GM23338 (cell line): ENCODE measurements around the gene MRE11. TPM values are rescaled to one million over a fixed set of nuclear protein-coding genes. Genes with fewer than 3 reads are reported as not detected.

Source experiments
- ATAC-seq: fragments of 200-7000 bp; cut with Tn5 transposase; 3 replicates; pipeline ENCODE4 v1.9.1; 2020
- DNase-seq: peaks from one replicate; pipeline ENCODE4 v3.0.0-alpha.2; 2015; ENCODE audit warnings: low spot score
- H2AFZ ChIP-seq: fragments of 200-600 bp; sonication (generic); 2 replicates; pipeline ENCODE4 v1.8.0; 2016; ENCODE audit warnings: antibody characterized with exemption, mild to moderate bottlenecking, moderate library complexity
- H3F3A ChIP-seq: fragments of 200-600 bp; sonication (generic); replicated peaks from 2 replicates; pipeline ENCODE4 v1.8.0; 2017; ENCODE audit warnings: antibody characterized with exemption, mixed run types, low read depth
- H3K27ac ChIP-seq: fragments of 200-600 bp; sonication (generic); 2 replicates; pipeline ENCODE4 v1.6.1; 2016; ENCODE audit warnings: low read depth
- H3K27me3 ChIP-seq: fragments of 200-600 bp; sonication (generic); 2 replicates; pipeline ENCODE4 v1.8.0; 2016; ENCODE audit warnings: mild to moderate bottlenecking, mixed run types, moderate library complexity; ENCODE audit not compliant: insufficient read depth
- H3K36me3 ChIP-seq: fragments of 200-600 bp; sonication (generic); 2 replicates; pipeline ENCODE4 v1.8.0; 2016; ENCODE audit warnings: mild to moderate bottlenecking; ENCODE audit not compliant: insufficient read depth
- H3K4me1 ChIP-seq: fragments of 200-600 bp; sonication (generic); 2 replicates; pipeline ENCODE4 v1.8.0; 2016; ENCODE audit warnings: mild to moderate bottlenecking, moderate library complexity; ENCODE audit not compliant: insufficient read depth
- H3K4me2 ChIP-seq: fragments of 200-600 bp; sonication (generic); 2 replicates; pipeline ENCODE4 v1.7.1; 2017; ENCODE audit warnings: mixed run types
- H3K4me3 ChIP-seq: fragments of 200-600 bp; sonication (generic); 2 replicates; pipeline ENCODE4 v1.6.1; 2016; ENCODE audit warnings: mixed run types
- H3K79me2 ChIP-seq: fragments of 200-600 bp; sonication (generic); replicated peaks from 2 replicates; pipeline ENCODE4 v1.8.0; 2017; ENCODE audit warnings: mild to moderate bottlenecking; ENCODE audit not compliant: insufficient read depth
- H3K9me2 ChIP-seq: fragments of 200-600 bp; sonication (generic); 2 replicates; pipeline ENCODE4 v1.8.0; 2017; ENCODE audit not compliant: insufficient read depth
- H4K20me1 ChIP-seq: fragments of 200-600 bp; sonication (generic); replicated peaks from 2 replicates; pipeline ENCODE4 v1.8.0; 2017; ENCODE audit warnings: mild to moderate bottlenecking; ENCODE audit not compliant: insufficient read depth
- H3K27ac Mint-ChIP-seq: 2 replicates; pipeline ENCODE4 v1.8.0; 2020; ENCODE audit warnings: inconsistent platforms, mild to moderate bottlenecking, moderate library complexity, mixed read lengths
- H3K27me3 Mint-ChIP-seq: 3 replicates; pipeline ENCODE4 v1.8.0; 2022; ENCODE audit warnings: low read depth, mild to moderate bottlenecking, moderate library complexity, mixed read lengths, inconsistent platforms; ENCODE audit not compliant: insufficient read depth, poor library complexity
- H3K36me3 Mint-ChIP-seq: 3 replicates; pipeline ENCODE4 v1.8.0; 2021; ENCODE audit warnings: low read depth, mild to moderate bottlenecking, inconsistent platforms, moderate library complexity, mixed read lengths
- H3K4me1 Mint-ChIP-seq: 3 replicates; pipeline ENCODE4 v1.8.0; 2020; ENCODE audit warnings: mild to moderate bottlenecking, inconsistent platforms, mixed read lengths
- H3K4me3 Mint-ChIP-seq: 3 replicates; pipeline ENCODE4 v1.8.0; 2021; ENCODE audit warnings: moderate library complexity, mild to moderate bottlenecking, inconsistent platforms, mixed read lengths
- H3K9me3 Mint-ChIP-seq: 3 replicates; pipeline ENCODE4 v1.8.0; 2020; ENCODE audit warnings: moderate library complexity, mild to moderate bottlenecking, inconsistent platforms, mixed read lengths
- CREB1 ChIP-seq: fragments of 250-450 bp; sonication (Bioruptor Pico); IDR thresholded peaks from 2 replicates; pipeline ENCODE4 v1.5.0; 2020; ENCODE audit warnings: low read depth, mild to moderate bottlenecking, moderate library complexity
- EZH2phosphoT487 ChIP-seq: fragments of 200-600 bp; sonication (generic); IDR thresholded peaks from one replicate; pipeline ENCODE4 v1.8.1; 2018; ENCODE audit warnings: antibody characterized with exemption; ENCODE audit not compliant: unreplicated experiment
- JUNB ChIP-seq: IDR thresholded peaks from one replicate; pipeline ENCODE4 v1.6.1; 2016; ENCODE audit warnings: antibody characterized with exemption; ENCODE audit not compliant: unreplicated experiment
- NANOG ChIP-seq: IDR thresholded peaks from 2 replicates; pipeline ENCODE4 v1.6.1; 2016; ENCODE audit warnings: antibody characterized with exemption, borderline replicate concordance
- POLR2AphosphoS5 ChIP-seq: IDR thresholded peaks from 2 replicates; pipeline ENCODE4 v1.6.1; 2016; ENCODE audit warnings: antibody characterized with exemption, low read depth
- STAT1 ChIP-seq: IDR thresholded peaks from one replicate; pipeline ENCODE4 v1.6.1; 2016; ENCODE audit warnings: antibody characterized with exemption; ENCODE audit not compliant: unreplicated experiment
- ZNF114 ChIP-seq: fragments of 250-450 bp; sonication (Bioruptor Pico); IDR thresholded peaks from 2 replicates; pipeline ENCODE4 v1.5.0; 2020; ENCODE audit warnings: mild to moderate bottlenecking, moderate library complexity
- ZNF331 ChIP-seq: fragments of 250-450 bp; sonication (Bioruptor Pico); IDR thresholded peaks from 2 replicates; pipeline ENCODE4 v1.5.0; 2020; ENCODE audit warnings: low read depth, mild to moderate bottlenecking, moderate library complexity
- long read RNA-seq: library from polyadenylated mRNA; unstranded; transcript quantifications from one replicate; pipeline ENCODE4 v2.0.0, GENCODE V29; 2020; ENCODE audit not compliant: unreplicated experiment
- polyA plus RNA-seq: library from polyadenylated mRNA; unstranded; fragments of >200 nt; fragmentation: Nextera tagmentation; extraction: Ambion mirVana; gene quantifications from 2 replicates; pipeline ENCODE4 v1.2.1, GENCODE V29; 2016
- total RNA-seq: library from RNA; depleted of rRNA; stranded (reverse); fragments of >200 nt; shearing (Covaris generic); gene quantifications from 2 replicates; pipeline ENCODE4 v1.2.3, GENCODE V29; 2014; rRNA removed
- TF ChIP-seq, protein P1 (sequence below), 2 experiments: fragments of 200-600 bp in 1 of 2; sonication (generic) in 1 of 2; conservative IDR thresholded peaks; 2 replicates each; pipeline versions ENCODE4 v1.5.1 to v1.6.1; 2016 to 2017; ENCODE audit warnings: antibody characterized with exemption in 2 of 2, low read depth in 2 of 2, mild to moderate bottlenecking in 2 of 2, moderate library complexity in 1 of 2
- TF ChIP-seq, protein P2 (sequence below): fragments of 250-450 bp; sonication (Bioruptor Pico); IDR thresholded peaks from 2 replicates; pipeline ENCODE4 v1.5.0; 2020; ENCODE audit warnings: mild to moderate bottlenecking, moderate library complexity
- TF ChIP-seq, protein P3 (sequence below): IDR thresholded peaks from 2 replicates; pipeline ENCODE4 v1.6.1; 2016; ENCODE audit warnings: antibody characterized with exemption

The MRE11 gene
- total RNA-seq (36.5 and 38.5 TPM in 2 replicates), polyA plus RNA-seq (17.3 and 23.3 TPM in 2 replicates)
- long read RNA-seq, full-length matches to known transcripts, result 2 of 18 reads
- long read RNA-seq, partial matches to known transcripts, result 12 of 18 reads
- long read RNA-seq, other reads (novel, unspliced or antisense), result 4 of 18 reads

DNA sequence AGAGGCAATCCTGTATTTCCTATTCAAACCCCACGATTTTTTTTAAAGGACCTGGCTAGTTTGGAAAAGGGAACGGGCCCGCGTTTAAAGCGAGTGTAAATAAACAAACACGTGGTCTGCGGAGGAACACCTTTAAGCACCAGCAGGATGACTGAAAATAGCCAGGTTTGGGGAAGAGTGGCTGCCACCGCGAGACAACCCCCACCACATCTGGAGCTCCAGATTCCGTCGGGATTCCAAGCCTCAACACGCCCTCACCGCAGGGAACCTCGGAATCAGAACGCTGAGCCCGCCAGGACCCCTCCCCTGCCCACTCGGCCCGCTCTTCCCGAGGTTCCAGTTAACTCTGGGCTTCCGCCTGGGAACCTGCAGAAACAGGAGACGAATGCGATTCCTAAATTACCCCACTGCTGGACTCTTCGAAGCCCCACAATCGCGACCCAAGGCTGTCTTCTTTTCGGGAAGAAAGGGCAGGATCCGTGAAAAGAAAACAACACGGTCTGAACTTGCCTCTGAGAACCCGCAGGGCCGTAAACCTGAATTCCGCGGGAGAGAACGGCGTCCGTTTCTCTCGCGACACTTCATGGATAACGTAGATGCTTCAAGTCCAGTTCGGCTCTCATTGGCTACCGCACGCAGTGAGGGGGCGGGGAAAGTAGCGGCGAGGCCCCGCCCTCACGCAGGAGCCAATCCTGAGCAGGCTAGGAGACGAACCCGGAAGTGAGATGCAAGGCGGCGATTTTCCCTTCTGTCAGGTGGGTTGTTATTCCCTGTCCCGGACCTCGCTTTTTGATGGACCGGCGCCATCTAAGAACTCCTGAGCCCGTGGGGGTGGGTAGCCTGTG is at the start of gene MRE11, which contains the start of gene ANKRD49:
TSS of gene MRE11 (minus strand) at position 564 of the 845 bp plus-strand sequence. CDS start 1,043 bp downstream, outside the sequence.
TSS of gene ANKRD49 (plus strand) at position 704 of the 845 bp plus-strand sequence. CDS start 2,710 bp downstream, outside the sequence.
- Mint-ChIP-seq H3K9me3 (no peaks in the 10 kb centered on the region), H3K4me1 (peaks cover 9% of the 10 kb centered on the region; the same call in 1 of the 3 replicates), H3K27me3 (no peaks in the 10 kb centered on the region), H3K4me3 (peak within 1 kb of the TSS; percentile 98), H3K36me3 (peaks cover 22% of the 10 kb centered on the region), H3K27ac (peak within 1 kb of the TSS; percentile 100)
- H3K4me2 ChIP-seq, result peak within 1 kb of the TSS; percentile 85
- H3K4me1 ChIP-seq, result peaks cover 12% of the 10 kb centered on the region; the same call in 1 of the 2 replicates
- H3F3A ChIP-seq, result no peaks in the 10 kb centered on the region
- no peaks in the 10 kb centered on the region for H4K20me1 ChIP-seq
- H3K36me3 ChIP-seq, result peaks cover 6% of the 10 kb centered on the region; the same call in 1 of the 2 replicates
- peak within 1 kb of the TSS; percentile 97 for H3K27ac ChIP-seq
- peak; percentile 99 for DNase-seq
- H3K9me2 ChIP-seq, result no peaks in the 10 kb centered on the region
- H3K27me3 ChIP-seq, result no peaks in the 10 kb centered on the region
- H3K4me3 ChIP-seq, result peak within 1 kb of the TSS; percentile 61
- ATAC-seq, result peak; percentile 96
- peak within 1 kb of the TSS; percentile 3; the same call in 1 of the 2 replicates for H2AFZ ChIP-seq
- H3K79me2 ChIP-seq, result peaks cover 27% of the 10 kb centered on the region
- TF ChIP-seq POLR2AphosphoS5, result peak; percentile 72
- no peak for TF ChIP-seq JUNB
- TF ChIP-seq STAT1, result no peak
- TF ChIP-seq, protein P1, sequence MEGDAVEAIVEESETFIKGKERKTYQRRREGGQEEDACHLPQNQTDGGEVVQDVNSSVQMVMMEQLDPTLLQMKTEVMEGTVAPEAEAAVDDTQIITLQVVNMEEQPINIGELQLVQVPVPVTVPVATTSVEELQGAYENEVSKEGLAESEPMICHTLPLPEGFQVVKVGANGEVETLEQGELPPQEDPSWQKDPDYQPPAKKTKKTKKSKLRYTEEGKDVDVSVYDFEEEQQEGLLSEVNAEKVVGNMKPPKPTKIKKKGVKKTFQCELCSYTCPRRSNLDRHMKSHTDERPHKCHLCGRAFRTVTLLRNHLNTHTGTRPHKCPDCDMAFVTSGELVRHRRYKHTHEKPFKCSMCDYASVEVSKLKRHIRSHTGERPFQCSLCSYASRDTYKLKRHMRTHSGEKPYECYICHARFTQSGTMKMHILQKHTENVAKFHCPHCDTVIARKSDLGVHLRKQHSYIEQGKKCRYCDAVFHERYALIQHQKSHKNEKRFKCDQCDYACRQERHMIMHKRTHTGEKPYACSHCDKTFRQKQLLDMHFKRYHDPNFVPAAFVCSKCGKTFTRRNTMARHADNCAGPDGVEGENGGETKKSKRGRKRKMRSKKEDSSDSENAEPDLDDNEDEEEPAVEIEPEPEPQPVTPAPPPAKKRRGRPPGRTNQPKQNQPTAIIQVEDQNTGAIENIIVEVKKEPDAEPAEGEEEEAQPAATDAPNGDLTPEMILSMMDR (conservative IDR thresholded peaks at IDR 0.05; ENCODE audit: low read depth in 2 of 2), result no peak
- no peak for TF ChIP-seq ZNF331
- TF ChIP-seq, protein P2, sequence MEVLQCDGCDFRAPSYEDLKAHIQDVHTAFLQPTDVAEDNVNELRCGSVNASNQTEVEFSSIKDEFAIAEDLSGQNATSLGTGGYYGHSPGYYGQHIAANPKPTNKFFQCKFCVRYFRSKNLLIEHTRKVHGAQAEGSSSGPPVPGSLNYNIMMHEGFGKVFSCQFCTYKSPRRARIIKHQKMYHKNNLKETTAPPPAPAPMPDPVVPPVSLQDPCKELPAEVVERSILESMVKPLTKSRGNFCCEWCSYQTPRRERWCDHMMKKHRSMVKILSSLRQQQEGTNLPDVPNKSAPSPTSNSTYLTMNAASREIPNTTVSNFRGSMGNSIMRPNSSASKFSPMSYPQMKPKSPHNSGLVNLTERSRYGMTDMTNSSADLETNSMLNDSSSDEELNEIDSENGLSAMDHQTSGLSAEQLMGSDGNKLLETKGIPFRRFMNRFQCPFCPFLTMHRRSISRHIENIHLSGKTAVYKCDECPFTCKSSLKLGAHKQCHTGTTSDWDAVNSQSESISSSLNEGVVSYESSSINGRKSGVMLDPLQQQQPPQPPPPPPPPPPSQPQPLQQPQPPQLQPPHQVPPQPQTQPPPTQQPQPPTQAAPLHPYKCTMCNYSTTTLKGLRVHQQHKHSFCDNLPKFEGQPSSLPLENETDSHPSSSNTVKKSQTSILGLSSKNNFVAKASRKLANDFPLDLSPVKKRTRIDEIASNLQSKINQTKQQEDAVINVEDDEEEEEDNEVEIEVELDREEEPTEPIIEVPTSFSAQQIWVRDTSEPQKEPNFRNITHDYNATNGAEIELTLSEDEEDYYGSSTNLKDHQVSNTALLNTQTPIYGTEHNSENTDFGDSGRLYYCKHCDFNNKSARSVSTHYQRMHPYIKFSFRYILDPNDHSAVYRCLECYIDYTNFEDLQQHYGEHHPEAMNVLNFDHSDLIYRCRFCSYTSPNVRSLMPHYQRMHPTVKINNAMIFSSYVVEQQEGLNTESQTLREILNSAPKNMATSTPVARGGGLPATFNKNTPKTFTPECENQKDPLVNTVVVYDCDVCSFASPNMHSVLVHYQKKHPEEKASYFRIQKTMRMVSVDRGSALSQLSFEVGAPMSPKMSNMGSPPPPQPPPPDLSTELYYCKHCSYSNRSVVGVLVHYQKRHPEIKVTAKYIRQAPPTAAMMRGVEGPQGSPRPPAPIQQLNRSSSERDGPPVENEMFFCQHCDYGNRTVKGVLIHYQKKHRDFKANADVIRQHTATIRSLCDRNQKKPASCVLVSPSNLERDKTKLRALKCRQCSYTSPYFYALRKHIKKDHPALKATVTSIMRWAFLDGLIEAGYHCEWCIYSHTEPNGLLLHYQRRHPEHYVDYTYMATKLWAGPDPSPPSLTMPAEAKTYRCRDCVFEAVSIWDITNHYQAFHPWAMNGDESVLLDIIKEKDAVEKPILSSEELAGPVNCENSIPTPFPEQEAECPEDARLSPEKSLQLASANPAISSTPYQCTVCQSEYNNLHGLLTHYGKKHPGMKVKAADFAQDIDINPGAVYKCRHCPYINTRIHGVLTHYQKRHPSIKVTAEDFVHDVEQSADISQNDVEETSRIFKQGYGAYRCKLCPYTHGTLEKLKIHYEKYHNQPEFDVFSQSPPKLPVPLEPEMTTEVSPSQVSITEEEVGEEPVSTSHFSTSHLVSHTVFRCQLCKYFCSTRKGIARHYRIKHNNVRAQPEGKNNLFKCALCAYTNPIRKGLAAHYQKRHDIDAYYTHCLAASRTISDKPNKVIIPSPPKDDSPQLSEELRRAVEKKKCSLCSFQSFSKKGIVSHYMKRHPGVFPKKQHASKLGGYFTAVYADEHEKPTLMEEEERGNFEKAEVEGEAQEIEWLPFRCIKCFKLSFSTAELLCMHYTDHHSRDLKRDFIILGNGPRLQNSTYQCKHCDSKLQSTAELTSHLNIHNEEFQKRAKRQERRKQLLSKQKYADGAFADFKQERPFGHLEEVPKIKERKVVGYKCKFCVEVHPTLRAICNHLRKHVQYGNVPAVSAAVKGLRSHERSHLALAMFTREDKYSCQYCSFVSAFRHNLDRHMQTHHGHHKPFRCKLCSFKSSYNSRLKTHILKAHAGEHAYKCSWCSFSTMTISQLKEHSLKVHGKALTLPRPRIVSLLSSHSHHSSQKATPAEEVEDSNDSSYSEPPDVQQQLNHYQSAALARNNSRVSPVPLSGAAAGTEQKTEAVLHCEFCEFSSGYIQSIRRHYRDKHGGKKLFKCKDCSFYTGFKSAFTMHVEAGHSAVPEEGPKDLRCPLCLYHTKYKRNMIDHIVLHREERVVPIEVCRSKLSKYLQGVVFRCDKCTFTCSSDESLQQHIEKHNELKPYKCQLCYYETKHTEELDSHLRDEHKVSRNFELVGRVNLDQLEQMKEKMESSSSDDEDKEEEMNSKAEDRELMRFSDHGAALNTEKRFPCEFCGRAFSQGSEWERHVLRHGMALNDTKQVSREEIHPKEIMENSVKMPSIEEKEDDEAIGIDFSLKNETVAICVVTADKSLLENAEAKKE (CRISPR knock-in tag), result no peak
- TF ChIP-seq, protein P3, sequence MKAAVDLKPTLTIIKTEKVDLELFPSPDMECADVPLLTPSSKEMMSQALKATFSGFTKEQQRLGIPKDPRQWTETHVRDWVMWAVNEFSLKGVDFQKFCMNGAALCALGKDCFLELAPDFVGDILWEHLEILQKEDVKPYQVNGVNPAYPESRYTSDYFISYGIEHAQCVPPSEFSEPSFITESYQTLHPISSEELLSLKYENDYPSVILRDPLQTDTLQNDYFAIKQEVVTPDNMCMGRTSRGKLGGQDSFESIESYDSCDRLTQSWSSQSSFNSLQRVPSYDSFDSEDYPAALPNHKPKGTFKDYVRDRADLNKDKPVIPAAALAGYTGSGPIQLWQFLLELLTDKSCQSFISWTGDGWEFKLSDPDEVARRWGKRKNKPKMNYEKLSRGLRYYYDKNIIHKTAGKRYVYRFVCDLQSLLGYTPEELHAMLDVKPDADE, result no peak
- no peak for TF ChIP-seq EZH2phosphoT487
- no peak for TF ChIP-seq NANOG
- peak; percentile 46; the same call in 1 of the 2 replicates for TF ChIP-seq CREB1 (CRISPR knock-in tag)
- TF ChIP-seq ZNF114 (CRISPR knock-in tag), result no peak
